ENCODE results near the gene TYROBP. TPM values are rescaled to one million over a fixed set of nuclear protein-coding genes. Genes with fewer than 3 reads are reported as not detected.
"Not testable (repeated sequence)": the region's sequence is repeated elsewhere in the genome, so short reads cannot be mapped to it uniquely, and the experiment has no call there.

TYROBP gene
- total RNA-seq, 1 experiment from 2014 or later, result not detected

DNA sequence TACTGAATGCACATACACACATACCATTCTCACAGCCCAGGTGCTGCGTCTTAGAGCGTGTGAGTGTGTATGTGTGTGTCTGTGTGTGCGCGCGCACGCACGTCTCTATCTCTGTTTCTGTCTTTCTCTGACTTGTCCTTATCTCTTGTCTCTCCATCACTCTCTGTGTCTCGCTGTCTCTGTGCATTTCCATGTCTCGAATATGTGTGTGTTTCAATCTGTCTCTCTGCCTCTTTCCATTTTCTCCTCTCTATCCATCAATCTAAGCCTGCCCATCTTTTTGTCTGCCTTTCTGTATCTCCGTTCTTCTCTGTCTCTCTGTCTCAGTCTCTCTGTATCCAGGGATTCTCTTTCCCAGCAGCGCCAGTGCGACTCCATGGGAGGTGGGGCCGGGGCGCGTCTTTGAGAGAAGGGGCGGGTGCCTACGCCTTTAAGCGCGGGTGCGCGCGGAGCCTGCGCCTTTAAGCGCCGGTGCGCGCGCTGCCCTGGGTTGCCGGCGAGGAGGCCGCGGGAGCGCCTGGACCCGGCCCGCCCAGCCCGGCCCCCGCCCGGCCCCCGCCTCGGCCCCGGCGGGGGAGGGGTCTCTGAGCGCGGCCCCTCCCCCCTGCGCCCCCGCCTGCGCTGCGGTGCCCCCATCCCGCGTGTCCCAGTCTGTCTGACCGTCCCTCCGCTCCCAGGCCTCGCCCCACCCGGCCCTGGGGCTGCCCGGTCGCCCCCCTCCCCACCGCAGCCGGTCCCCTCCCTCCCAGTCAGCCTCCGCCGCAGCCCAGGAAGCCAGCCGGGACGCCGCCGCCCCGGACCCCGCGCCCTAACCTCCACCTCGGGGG lies 28.0 kb upstream of the TYROBP start, which contains the start of gene LRFN3:
Gene LRFN3 (plus strand): TSS at position 464 of the 827 bp plus-strand sequence. CDS start 3,052 bp downstream, outside the sequence.
- in situ Hi-C loops (cut with HindIII; ENCODE audit: low sequenced_read_pairs), result no loop called here
- peak; percentile 87 for DNase-seq (ENCODE audit: low spot score)

- in situ Hi-C loops (cut with HindIII; ENCODE audit: low sequenced_read_pairs), result no loop called here
- DNase-seq (ENCODE audit: low spot score), result no peak
These were observed 24.3 kb upstream of the TYROBP start for GRCh38 chr19:35932291-35932936.

- in situ Hi-C loops (cut with HindIII; ENCODE audit: low sequenced_read_pairs), result no loop called here
- no peak for DNase-seq (ENCODE audit: low spot score)
These were observed 23.7 kb upstream of the TYROBP start for GRCh38 chr19:35931874-35932202.

DNA sequence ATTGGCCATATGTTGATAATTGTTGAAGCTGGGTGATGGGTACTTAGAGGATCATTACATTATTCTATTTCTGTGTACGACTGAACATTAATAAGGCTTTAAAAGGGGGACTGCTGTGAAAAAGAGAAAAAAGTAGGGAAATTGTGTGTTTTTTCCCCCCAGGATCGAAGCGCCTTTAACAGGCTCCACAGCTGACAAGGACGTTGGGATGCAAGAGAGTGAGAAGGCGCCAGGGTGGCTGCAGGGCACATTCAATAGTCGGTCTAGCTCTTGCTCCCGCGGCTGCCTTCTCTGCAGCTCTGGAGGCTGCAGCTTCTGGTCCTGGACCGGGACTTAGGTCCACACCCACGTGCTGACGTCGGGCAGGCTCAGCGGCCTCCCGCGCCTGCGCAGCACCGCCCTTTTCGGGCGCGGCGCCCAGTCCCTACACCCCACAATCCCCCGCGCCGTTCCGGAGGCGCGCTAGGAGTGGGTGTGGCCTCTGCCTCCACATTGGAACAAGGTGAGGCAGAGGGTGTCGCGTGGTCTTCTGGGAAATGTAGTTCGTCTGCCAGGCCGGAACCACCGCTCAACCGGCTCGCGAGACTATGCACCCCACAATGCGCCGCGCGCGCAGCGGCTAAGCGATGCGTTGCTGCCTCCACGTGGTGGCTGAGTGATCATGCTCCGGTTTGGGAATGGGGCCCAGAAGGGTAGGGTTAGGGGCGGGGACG lies 23.2 kb upstream of the TYROBP start:
- in situ Hi-C loops (cut with HindIII; ENCODE audit: low sequenced_read_pairs), result no loop called here
- DNase-seq (ENCODE audit: low spot score), result peak; percentile 99

DNA sequence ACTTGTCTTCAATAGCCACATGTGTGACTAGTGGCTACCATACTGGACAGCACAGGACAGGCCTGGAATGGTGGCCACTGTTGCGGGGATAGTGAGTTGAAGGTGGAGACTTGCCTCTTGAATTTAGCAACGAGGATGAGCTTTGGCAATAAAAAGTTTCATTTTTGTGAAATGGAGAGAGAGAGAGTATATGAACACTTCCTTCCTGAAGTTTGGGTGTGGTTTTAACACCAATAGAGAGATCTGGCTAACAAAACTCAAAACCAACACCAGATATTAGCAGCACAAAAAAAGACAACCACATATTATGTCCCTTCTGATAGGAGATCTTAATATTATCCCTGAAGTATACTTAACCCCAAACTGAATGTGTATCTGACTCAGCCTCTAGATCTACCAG lies 21.8 kb upstream of the TYROBP start:
- no peak for DNase-seq (ENCODE audit: low spot score)

DNA sequence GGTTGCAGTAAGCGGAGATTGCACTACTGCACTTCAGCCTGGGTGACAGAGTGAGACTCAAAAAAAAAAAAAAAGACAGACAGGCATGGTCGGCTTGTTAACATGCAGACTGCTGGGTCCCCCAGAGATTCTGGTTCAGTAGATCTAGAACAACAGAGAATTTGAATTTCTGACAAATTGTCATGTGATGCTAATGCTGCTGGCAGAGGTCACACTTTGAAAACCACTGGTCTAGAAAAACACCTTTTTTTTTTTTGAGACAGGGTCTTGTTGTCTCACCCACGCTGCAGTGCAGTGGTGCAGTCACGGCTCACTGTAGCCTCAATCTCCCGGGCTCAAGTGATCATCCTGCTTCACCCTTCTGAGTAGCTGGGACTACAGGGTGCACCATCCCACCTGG lies 20.4 kb upstream of the TYROBP start:
- no peak for DNase-seq (ENCODE audit: low spot score)
- in situ Hi-C loops (cut with HindIII; ENCODE audit: low sequenced_read_pairs), result no loop called here

More for the DNA sequence above, 21.8 kb upstream of the TYROBP start:
- in situ Hi-C loops (cut with HindIII; ENCODE audit: low sequenced_read_pairs), result no loop called here

DNA sequence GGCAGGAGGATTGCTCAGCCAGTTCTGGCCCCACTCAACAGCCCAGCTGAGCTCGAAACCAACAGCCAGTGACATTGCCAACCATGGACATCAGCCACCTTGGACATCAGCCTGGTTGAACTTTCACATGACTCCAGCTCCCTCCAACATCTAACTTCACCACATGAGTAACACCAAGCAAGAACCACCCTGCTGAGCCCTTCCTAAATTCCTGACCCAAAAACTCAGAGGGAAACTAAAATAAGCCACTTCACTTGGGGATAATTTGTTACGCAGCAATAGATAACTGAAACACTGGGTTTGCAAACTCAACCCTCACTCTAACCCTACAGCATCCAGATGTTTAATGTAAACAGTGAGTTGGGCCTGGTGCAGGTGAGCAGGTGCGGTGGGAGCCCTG lies 17.4 kb upstream of the TYROBP start:
- in situ Hi-C loops (cut with HindIII; ENCODE audit: low sequenced_read_pairs), result no loop called here
- no peak for DNase-seq (ENCODE audit: low spot score)

DNA sequence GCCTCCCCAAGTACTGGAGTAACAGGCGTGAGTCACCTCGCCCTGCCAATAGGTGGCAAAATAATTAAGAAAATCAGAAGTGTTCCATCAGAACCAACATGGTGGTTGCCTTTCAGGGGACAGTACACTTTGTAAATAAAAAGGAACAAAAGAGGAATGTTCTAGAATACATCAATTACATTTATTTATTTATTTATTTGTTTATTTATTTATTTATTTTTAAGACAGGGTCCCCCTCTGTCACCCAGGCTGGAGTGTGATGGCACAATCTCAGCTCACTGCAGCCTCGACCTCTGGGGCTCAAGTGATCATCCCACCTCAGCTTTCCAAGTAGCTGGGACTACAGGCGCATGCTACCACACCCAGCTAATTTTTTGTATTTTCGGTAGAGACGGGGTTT lies 12.9 kb upstream of the TYROBP start:
- in situ Hi-C loops (cut with HindIII; ENCODE audit: low sequenced_read_pairs), result no loop called here
- no peak for DNase-seq (ENCODE audit: low spot score)

DNA sequence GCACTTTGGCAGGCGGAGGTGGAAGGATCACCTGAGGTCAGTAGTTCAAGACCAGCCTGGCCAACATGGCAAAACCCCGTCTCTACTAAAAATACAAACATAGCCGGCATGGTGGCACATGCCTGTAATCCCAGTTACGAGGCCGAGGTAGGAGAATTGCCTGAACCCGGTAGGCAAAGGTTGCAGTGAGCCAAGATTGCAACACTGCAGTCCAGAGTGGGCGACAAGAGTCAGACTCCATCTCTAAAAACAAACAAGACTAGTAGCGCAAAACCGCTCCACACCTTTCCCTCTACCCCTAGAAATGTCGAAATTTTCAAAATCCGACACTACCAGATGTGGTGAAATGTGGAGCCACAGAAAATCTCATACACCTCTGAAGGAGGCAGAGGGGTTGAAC lies 11.2 kb upstream of the TYROBP start:
- DNase-seq (ENCODE audit: low spot score), result no peak
- in situ Hi-C loops (cut with HindIII; ENCODE audit: low sequenced_read_pairs), result no loop called here

DNA sequence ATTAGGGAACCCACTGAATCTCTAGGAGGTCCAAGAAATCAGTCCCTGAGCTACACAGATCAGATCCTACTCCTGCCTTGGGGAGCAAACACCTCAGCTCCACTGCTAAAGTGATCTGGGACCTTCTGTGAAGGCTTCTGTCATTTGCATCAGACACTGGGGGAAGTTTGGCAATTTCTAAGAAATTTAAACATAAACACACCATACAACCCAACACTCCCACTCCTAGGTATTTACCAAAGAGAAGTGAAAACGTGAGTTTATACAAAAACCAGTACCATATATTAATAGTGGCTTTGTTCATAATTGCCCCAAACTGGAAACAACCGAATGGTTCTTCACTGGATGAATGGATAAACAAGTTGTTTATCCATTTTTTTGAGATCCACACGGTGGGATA lies 7.3 kb upstream of the TYROBP start:
- in situ Hi-C loops (cut with HindIII; ENCODE audit: low sequenced_read_pairs), result no loop called here
- no peak for DNase-seq (ENCODE audit: low spot score)

DNA sequence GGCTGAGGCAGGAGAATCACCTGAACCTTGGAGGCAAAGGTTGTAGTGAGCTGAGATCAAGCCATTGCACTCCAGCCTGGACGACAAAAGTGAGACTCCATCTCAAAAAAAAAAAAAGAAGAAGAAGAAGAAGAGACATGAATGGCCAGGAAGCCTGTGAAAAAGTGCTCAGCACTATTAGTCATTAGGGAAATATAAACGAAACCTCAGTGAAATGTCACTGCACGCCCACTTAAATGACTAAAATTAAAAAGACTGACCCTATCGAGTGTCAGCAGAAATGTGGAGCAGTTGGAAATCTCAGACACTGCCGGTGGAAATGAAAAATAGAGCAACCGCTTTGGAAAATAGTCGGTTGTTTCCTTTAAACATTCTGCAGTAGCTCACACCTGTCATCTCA lies 5.5 kb upstream of the TYROBP start:
- in situ Hi-C loops (cut with HindIII; ENCODE audit: low sequenced_read_pairs), result no loop called here
- DNase-seq (ENCODE audit: low spot score), result no peak

GRCh38 chr19:35911790-35912189 lies 3.7 kb upstream of the TYROBP start:
- DNase-seq (ENCODE audit: low spot score), result no peak
- in situ Hi-C loops (cut with HindIII; ENCODE audit: low sequenced_read_pairs), result no loop called here

DNA sequence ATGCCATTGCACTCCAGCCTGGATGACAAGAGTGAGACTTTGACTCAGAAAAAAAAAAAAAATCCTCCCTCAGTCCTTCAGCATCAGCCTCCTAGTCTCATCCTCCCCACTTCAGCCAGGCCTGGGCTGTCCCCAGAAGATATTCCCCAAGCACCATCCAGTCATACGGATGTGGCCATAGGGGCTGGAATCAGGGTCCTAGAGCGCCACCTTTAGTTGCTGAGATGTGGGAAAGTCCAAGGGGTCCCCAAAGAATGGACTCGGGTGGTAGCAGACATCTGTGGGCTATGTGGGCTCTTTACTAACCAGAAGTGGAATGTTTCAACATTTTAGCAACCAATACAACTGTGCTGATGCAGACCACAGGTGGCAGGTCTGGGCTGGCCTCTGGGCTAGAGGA lies 3.1 kb upstream of the TYROBP start:
- no peak for DNase-seq (ENCODE audit: low spot score)
- in situ Hi-C loops (cut with HindIII; ENCODE audit: low sequenced_read_pairs), result no loop called here

DNA sequence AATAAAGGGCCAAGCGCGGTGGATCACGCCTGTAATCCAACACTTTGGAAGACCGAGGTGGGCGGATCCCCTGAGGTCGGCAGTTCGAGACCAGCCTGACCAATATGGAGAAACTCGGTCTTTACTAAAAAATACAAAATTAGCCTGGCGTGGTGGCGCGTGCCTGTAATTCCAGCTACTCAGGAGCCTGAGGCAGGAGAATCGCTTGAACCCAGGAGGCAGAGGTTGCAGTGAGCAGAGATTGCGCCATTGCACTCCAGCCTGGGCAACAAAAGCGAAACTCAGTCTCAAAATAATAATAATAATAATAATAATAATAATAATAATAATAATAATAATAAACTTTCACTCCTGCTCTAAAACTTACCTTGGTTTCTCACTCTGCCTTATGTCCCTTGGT lies 2.3 kb upstream of the TYROBP start:
- DNase-seq (ENCODE audit: low spot score); in situ Hi-C loops (cut with HindIII; ENCODE audit: low sequenced_read_pairs): not testable (repeated sequence)

- in situ Hi-C loops (cut with HindIII; ENCODE audit: low sequenced_read_pairs), result no loop called here
- no peak for DNase-seq (ENCODE audit: low spot score)
These were observed 1.6 kb upstream of the TYROBP start for GRCh38 chr19:35909684-35910035.

DNA sequence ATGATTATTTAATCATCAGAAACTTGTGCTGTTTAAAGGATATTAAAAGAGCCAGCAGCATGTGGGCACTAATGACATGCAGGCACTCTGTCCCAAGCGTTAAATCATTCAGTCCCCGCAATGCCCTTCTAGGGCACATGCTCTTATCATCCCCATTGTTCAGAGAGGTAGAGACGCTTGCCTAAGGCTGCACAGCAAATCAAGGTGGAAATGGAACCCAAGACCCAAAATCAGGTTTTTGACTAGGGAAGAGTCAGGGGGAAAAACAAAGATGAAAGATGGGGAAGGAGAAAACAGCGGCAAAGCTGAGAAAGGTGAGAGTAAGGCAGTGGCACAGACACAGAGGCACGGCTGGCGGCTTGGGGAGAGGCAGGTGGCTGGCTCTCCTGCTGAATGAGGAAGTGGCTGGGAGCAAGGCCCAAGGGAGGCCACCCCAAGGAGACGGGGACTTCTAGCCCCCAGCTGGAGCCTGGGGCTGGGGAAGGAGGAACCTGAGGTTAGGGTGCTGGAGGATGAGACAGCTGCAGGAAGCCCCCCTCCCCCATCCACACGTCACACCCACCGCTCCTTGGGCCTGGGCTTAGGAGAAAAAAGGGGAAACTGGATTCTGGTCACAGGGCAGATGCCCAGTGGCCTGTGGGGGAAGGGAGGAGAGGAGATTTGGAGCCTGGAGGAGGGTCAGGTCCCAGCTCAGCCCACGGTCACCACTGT lies 1.0 kb upstream of the TYROBP start:
- DNase-seq (ENCODE audit: low spot score), result no peak
- in situ Hi-C loops (cut with HindIII; ENCODE audit: low sequenced_read_pairs), result no loop called here

- in situ Hi-C loops (cut with HindIII; ENCODE audit: low sequenced_read_pairs), result no loop called here
- no peak for DNase-seq (ENCODE audit: low spot score)
These were observed 734 bp downstream of the TYROBP start for GRCh38 chr19:35907377-35907745.

DNA sequence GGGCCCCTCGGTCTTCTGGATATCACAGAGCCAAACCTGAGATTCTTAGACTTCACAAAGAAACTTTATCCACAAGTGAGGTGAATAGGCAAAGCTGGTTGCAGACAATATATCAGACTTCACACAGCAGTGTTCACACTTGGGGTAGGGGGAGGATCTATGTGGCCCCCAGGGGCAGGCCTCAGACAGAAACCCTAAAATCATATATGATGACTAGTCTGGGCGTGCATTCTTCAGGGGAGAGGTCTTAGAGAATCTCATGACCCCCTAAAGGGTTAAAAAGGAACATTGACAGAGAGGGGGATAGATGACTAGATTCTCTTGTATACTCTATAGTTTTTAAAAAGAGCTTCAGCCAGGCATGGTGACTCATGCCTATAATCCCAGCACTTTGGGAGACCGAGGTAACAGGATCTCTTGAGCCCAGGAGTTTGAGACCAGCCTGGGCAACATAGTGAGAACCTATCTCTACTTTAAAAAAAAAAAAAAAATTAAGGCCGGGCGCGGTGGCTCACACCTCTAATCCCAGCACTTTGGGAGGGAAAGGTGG lies 2.8 kb downstream of the TYROBP start:
- in situ Hi-C loops (cut with HindIII; ENCODE audit: low sequenced_read_pairs), result no loop called here
- DNase-seq (ENCODE audit: low spot score), result no peak

DNA sequence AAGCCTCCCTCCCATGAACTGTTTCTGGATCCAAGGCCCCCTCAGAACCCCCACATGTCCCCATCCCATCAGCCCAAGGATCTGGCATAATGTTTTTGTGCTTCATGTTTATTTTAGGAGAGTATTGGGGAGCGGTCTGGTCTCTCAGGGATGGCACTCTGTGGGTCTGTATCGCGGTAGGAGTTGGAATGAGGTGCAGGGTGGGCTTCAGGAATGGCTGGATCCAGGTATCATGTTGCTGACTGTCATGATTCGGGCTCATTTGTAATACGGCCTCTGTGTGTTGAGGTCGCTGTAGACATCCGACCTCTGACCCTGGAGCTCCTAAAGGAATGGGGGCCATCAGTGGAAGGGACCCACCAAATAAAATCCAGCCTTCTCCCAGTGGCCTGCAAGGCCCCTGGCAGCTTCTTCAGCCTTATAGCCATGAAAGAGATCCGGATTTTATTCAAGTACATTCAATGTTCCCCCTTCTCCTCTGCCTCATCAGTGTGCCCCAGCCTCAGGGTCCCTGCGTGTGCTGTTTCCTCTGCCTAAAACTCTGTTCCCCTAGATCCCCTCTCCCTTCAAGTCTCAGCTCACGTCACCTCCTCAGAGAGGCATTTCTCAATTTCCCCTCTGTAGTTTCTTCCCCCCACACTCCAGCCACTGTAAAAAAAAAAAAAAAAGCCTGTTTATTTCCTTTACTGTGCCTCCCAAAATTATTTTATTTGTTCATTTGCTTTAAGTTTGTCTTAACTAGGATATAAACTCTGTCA lies 3.6 kb downstream of the TYROBP start:
- in situ Hi-C loops (cut with HindIII; ENCODE audit: low sequenced_read_pairs), result loop anchor here (5.0 kb wide), 1 partner anchor 52 kb away; the partner anchor contains the start of gene NPHS1
- DNase-seq (ENCODE audit: low spot score), result no peak

All from G401 (cell line).